Measurements from ENCODE around the gene PGBD1. TPM values are rescaled to one million over a fixed set of nuclear protein-coding genes. Genes with fewer than 3 reads are reported as not detected.

PGBD1 gene
- total and polyA plus RNA-seq, 2 of the 13 experiments (the other 11 are each of a cell fraction or from before 2014, with no cell fraction given) = 3.6 to 6.9 TPM

DNA sequence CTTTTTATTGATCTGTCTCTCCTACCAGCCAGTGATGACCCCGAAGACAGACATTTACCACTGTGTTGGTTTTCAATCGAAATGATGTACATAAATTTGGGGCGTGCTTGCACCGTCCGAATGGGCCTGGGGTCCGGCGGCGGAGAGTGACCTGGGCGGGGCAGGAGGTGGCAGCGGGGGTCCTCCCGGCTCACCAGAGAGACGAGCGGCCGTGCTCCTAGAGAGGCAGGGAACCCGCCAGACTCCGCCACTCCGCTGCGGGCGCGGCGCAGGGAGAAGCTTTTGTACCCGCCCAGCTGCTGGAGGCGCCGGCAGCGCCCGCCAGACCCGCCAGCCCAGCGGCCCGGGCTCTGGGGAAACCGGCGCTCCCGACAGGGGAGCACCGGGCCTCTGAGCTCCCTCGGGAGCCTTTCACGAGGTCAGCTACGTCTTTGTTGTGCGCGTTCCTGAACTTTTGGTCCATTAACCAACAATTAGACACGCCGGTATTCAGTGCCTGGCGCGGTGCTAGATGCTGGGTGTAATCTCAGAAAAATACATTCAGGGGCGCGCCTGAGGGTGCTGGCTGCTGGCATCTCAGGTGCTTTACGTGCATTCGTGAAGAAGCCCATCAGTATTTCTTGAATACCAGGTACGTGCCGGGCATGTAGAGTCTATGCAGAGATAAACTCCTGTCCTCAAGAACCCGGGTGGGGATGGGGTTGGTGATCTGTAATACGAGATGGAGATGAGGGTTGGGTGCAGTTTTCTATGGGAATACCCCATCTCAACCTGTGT is at the start of gene PGBD1 (continued):
- TF ChIP-seq, protein P1, sequence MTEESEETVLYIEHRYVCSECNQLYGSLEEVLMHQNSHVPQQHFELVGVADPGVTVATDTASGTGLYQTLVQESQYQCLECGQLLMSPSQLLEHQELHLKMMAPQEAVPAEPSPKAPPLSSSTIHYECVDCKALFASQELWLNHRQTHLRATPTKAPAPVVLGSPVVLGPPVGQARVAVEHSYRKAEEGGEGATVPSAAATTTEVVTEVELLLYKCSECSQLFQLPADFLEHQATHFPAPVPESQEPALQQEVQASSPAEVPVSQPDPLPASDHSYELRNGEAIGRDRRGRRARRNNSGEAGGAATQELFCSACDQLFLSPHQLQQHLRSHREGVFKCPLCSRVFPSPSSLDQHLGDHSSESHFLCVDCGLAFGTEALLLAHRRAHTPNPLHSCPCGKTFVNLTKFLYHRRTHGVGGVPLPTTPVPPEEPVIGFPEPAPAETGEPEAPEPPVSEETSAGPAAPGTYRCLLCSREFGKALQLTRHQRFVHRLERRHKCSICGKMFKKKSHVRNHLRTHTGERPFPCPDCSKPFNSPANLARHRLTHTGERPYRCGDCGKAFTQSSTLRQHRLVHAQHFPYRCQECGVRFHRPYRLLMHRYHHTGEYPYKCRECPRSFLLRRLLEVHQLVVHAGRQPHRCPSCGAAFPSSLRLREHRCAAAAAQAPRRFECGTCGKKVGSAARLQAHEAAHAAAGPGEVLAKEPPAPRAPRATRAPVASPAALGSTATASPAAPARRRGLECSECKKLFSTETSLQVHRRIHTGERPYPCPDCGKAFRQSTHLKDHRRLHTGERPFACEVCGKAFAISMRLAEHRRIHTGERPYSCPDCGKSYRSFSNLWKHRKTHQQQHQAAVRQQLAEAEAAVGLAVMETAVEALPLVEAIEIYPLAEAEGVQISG (CRISPR knock-in tag; IDR thresholded peaks at IDR 0.05) = peak; percentile 100
- peak; percentile 64 for TF ChIP-seq SKI (IDR thresholded peaks at IDR 0.05; ENCODE audit: partially characterized antibody)
- no peak for TF ChIP-seq ZNF296 (CRISPR knock-in tag; conservative IDR thresholded peaks at IDR 0.05)
- TF ChIP-seq TEAD2 (CRISPR knock-in tag; IDR thresholded peaks at IDR 0.05) = peak; percentile 42; the same call in 1 of the 2 replicates
- no peak for TF ChIP-seq NFKBIZ (CRISPR knock-in tag; IDR thresholded peaks at IDR 0.05)
- TF ChIP-seq, protein P2, sequence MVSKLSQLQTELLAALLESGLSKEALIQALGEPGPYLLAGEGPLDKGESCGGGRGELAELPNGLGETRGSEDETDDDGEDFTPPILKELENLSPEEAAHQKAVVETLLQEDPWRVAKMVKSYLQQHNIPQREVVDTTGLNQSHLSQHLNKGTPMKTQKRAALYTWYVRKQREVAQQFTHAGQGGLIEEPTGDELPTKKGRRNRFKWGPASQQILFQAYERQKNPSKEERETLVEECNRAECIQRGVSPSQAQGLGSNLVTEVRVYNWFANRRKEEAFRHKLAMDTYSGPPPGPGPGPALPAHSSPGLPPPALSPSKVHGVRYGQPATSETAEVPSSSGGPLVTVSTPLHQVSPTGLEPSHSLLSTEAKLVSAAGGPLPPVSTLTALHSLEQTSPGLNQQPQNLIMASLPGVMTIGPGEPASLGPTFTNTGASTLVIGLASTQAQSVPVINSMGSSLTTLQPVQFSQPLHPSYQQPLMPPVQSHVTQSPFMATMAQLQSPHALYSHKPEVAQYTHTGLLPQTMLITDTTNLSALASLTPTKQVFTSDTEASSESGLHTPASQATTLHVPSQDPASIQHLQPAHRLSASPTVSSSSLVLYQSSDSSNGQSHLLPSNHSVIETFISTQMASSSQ (IDR thresholded peaks at IDR 0.05; ENCODE audit: low read depth) = no peak
- TF ChIP-seq, protein P2 (CRISPR knock-in tag; IDR thresholded peaks at IDR 0.05; ENCODE audit: borderline replicate concordance) = peak; percentile 35; the same call in 1 of the 2 replicates
- TF ChIP-seq, protein P3, sequence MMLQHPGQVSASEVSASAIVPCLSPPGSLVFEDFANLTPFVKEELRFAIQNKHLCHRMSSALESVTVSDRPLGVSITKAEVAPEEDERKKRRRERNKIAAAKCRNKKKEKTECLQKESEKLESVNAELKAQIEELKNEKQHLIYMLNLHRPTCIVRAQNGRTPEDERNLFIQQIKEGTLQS (CRISPR knock-in tag; IDR thresholded peaks at IDR 0.05) = peak; percentile 67; the same call in 1 of the 2 replicates
- TF ChIP-seq BRD4 (CRISPR knock-in tag; IDR thresholded peaks at IDR 0.05) = peak; percentile 40; the same call in 1 of the 2 replicates
- TF ChIP-seq DNMT1 (CRISPR knock-in tag; IDR thresholded peaks at IDR 0.05) = no peak
- peak; percentile 65; the same call in 1 of the 2 replicates for TF ChIP-seq ZNF839 (CRISPR knock-in tag; IDR thresholded peaks at IDR 0.05; ENCODE audit: borderline replicate concordance)
- TF ChIP-seq RARA (CRISPR knock-in tag; IDR thresholded peaks at IDR 0.05) = peak; percentile 35; the same call in 1 of the 2 replicates
- peak; percentile 69; the same call in 1 of the 2 replicates for TF ChIP-seq HDAC1 (CRISPR knock-in tag; IDR thresholded peaks at IDR 0.05)
- TF ChIP-seq ZNF777 (CRISPR knock-in tag; IDR thresholded peaks at IDR 0.05) = no peak; the same call in 1 of the 2 replicates
- TF ChIP-seq CEBPG (CRISPR knock-in tag; IDR thresholded peaks at IDR 0.05) = no peak
- TF ChIP-seq ISL2 (CRISPR knock-in tag; IDR thresholded peaks at IDR 0.05) = peak; percentile 78
- no peak for TF ChIP-seq ZNF460 (CRISPR knock-in tag; IDR thresholded peaks at IDR 0.05; ENCODE audit: borderline replicate concordance)
- peak; percentile 73 for TF ChIP-seq HDAC2 (CRISPR knock-in tag; IDR thresholded peaks at IDR 0.05)
- no peak for TF ChIP-seq PRPF4 (IDR thresholded peaks at IDR 0.05; ENCODE audit: low read depth, low read length, poor library complexity, severe bottlenecking)
- TF ChIP-seq FOXM1 (CRISPR knock-in tag; IDR thresholded peaks at IDR 0.05) = no peak
- TF ChIP-seq, protein P4, sequence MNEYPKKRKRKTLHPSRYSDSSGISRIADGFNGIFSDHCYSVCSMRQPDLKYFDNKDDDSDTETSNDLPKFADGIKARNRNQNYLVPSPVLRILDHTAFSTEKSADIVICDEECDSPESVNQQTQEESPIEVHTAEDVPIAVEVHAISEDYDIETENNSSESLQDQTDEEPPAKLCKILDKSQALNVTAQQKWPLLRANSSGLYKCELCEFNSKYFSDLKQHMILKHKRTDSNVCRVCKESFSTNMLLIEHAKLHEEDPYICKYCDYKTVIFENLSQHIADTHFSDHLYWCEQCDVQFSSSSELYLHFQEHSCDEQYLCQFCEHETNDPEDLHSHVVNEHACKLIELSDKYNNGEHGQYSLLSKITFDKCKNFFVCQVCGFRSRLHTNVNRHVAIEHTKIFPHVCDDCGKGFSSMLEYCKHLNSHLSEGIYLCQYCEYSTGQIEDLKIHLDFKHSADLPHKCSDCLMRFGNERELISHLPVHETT (CRISPR knock-in tag; conservative IDR thresholded peaks at IDR 0.05) = no peak
- no peak for TF ChIP-seq GATA4 (IDR thresholded peaks at IDR 0.05; ENCODE audit: borderline replicate concordance, low read depth)
- TF ChIP-seq ZEB1 (IDR thresholded peaks at IDR 0.05; ENCODE audit: insufficient replicate concordance, low read depth) = peak; percentile 69

All from HepG2 (cell line).